Liver (tissue), 9 donors: Measurements from ENCODE around the gene FRMD4A. TPM values are rescaled to one million over a fixed set of nuclear protein-coding genes. Genes with fewer than 3 reads are reported as not detected.

Experiments
- DNase-seq: peaks from one replicate; pipeline ENCODE4 v3.0.0-alpha.2; 2017; ENCODE audit warnings: low spot score
- H3K27ac ChIP-seq, 2 donors: one replicate each; pipeline ENCODE4 v1.7.0; 2013; ENCODE audit warnings: inconsistent platforms in 2 of 2, low read length in 2 of 2, control low read depth in 1 of 2, low read depth in 1 of 2, mild to moderate bottlenecking in 1 of 2
- H3K27me3 ChIP-seq, 4 donors: one replicate each; pipeline versions ENCODE4 v1.6.1 to v1.7.0; 2013; ENCODE audit warnings: low read length in 3 of 4, inconsistent platforms in 1 of 4, mild to moderate bottlenecking in 1 of 4, moderate library complexity in 1 of 4; ENCODE audit not compliant: control insufficient read depth in 4 of 4, insufficient read depth in 4 of 4
- H3K36me3 ChIP-seq, 4 donors: one replicate each; pipeline versions ENCODE4 v1.6.1 to v1.7.0; 2013; ENCODE audit warnings: low read length in 3 of 4, mild to moderate bottlenecking in 3 of 4, low read depth in 1 of 4, moderate library complexity in 1 of 4; ENCODE audit not compliant: control insufficient read depth in 4 of 4, insufficient read depth in 3 of 4
- H3K4me1 ChIP-seq, 4 donors: one replicate each; pipeline versions ENCODE4 v1.6.1 to v1.7.0; 2013; ENCODE audit warnings: low read length in 3 of 4, mild to moderate bottlenecking in 3 of 4, moderate library complexity in 1 of 4; ENCODE audit not compliant: control insufficient read depth in 4 of 4, insufficient read depth in 4 of 4
- H3K4me3 ChIP-seq, 3 donors: one replicate each; pipeline versions ENCODE4 v1.6.1 to v1.7.0; 2013; ENCODE audit warnings: low read length in 3 of 3, control low read depth in 1 of 3, low read depth in 1 of 3, mild to moderate bottlenecking in 1 of 3
- H3K9ac ChIP-seq, 2 donors: one replicate each; pipeline ENCODE4 v1.7.0; 2013; ENCODE audit warnings: low read length in 2 of 2, mild to moderate bottlenecking in 2 of 2, moderate library complexity in 2 of 2, control low read depth in 1 of 2, low read depth in 1 of 2
- H3K9me3 ChIP-seq, 4 donors: one replicate each; pipeline versions ENCODE4 v1.6.1 to v1.7.0; 2013; ENCODE audit warnings: low read length in 3 of 4; ENCODE audit not compliant: control insufficient read depth in 4 of 4
- EGR1 ChIP-seq, 2 donors: IDR thresholded peaks; 2 replicates each; pipeline ENCODE4 v1.6.1; 2016 to 2018; ENCODE audit warnings: antibody characterized with exemption in 2 of 2, low read depth in 2 of 2
- FOXA1 ChIP-seq: IDR thresholded peaks from 2 replicates; pipeline ENCODE4 v1.6.1; 2016; ENCODE audit warnings: antibody characterized with exemption
- FOXA2 ChIP-seq: IDR thresholded peaks from 2 replicates; pipeline ENCODE4 v1.6.1; 2016; ENCODE audit warnings: antibody characterized with exemption
- GABPA ChIP-seq, 2 donors: IDR thresholded peaks in 1 of 2; conservative IDR thresholded peaks in 1 of 2; 2 replicates each; pipeline ENCODE4 v1.6.1; 2016; ENCODE audit warnings: antibody characterized with exemption in 2 of 2, mild to moderate bottlenecking in 1 of 2, moderate library complexity in 1 of 2
- HNF4A ChIP-seq, 2 donors: conservative IDR thresholded peaks; 2 replicates each; pipeline ENCODE4 v1.6.1; 2016; ENCODE audit warnings: antibody characterized with exemption in 2 of 2, mild to moderate bottlenecking in 2 of 2
- HNF4G ChIP-seq: IDR thresholded peaks from 2 replicates; pipeline ENCODE4 v1.6.1; 2016; ENCODE audit warnings: antibody characterized with exemption
- JUND ChIP-seq, 2 donors: IDR thresholded peaks; 2 replicates each; pipeline ENCODE4 v1.6.1; 2016; ENCODE audit warnings: antibody characterized with exemption in 2 of 2
- RAD21 ChIP-seq, 2 donors: IDR thresholded peaks; 2 replicates each; pipeline ENCODE4 v1.6.1; 2016; ENCODE audit warnings: antibody characterized with exemption in 2 of 2, mild to moderate bottlenecking in 2 of 2
- RXRA ChIP-seq, 2 donors: IDR thresholded peaks; 2 replicates each; pipeline ENCODE4 v1.6.1; 2017 to 2018; ENCODE audit warnings: antibody characterized with exemption in 2 of 2, mild to moderate bottlenecking in 1 of 2
- SP1 ChIP-seq: IDR thresholded peaks from 2 replicates; pipeline ENCODE4 v1.6.1; 2018; ENCODE audit warnings: antibody characterized with exemption, mild to moderate bottlenecking
- TAF1 ChIP-seq: conservative IDR thresholded peaks from 2 replicates; pipeline ENCODE4 v1.6.1; 2016; ENCODE audit warnings: antibody characterized with exemption, mild to moderate bottlenecking
- WGBS: extraction: QIAGEN DNeasy Blood & Tissue Kit; methylation state at CpG from one replicate; pipeline ENCODE4 v1.1.7; 2013; 5-methylcytosine and 5-hydroxymethylcytosine counted together
- polyA plus RNA-seq, 2 donors: library from polyadenylated mRNA; stranded (reverse) in 1 of 2; unstranded in 1 of 2; fragments of 200-250 nt in 1 of 2; fragments of >200 nt in 1 of 2; fragmentation: Nextera tagmentation in 1 of 2; extraction: Ambion mirVana in 1 of 2; gene quantifications; one replicate each; pipeline versions ENCODE4 v1.2.1 to v1.2.3, GENCODE V29; 2013 to 2015
- total RNA-seq, 2 donors: library from RNA; depleted of rRNA; stranded (reverse); fragments of >200 nt; gene quantifications; one replicate each; pipeline ENCODE4 v1.2.3, GENCODE V29; 2014
- TF ChIP-seq, protein P1 (sequence below): IDR thresholded peaks from 2 replicates; pipeline ENCODE4 v1.6.1; 2016; ENCODE audit warnings: antibody characterized with exemption
- TF ChIP-seq, protein P2 (sequence below): IDR thresholded peaks from 2 replicates; pipeline ENCODE4 v1.6.1; 2016; ENCODE audit warnings: antibody characterized with exemption
- TF ChIP-seq, protein P3 (sequence below): IDR thresholded peaks from 2 replicates; pipeline ENCODE4 v1.6.1; 2016; ENCODE audit warnings: antibody characterized with exemption
- TF ChIP-seq, protein P4 (sequence below): IDR thresholded peaks from 2 replicates; pipeline ENCODE4 v1.6.1; 2016; ENCODE audit warnings: antibody characterized with exemption, mild to moderate bottlenecking
- TF ChIP-seq, protein P5 (sequence below): fragments of 150-350 bp; IDR thresholded peaks from 2 replicates; pipeline ENCODE4 v1.5.1; 2017; ENCODE audit warnings: improper control_type of control experiment, low read depth, low read length; ENCODE audit not compliant: missing input control
- donor health status: healthy.
- donor health status: healthy.
- donor health status: healthy.
- donor health status: healthy.
- donor health status: healthy.

The FRMD4A gene
- total and polyA plus RNA-seq, 4 donors, result 8.2 to 34.3 (median 13.1) TPM

DNA sequence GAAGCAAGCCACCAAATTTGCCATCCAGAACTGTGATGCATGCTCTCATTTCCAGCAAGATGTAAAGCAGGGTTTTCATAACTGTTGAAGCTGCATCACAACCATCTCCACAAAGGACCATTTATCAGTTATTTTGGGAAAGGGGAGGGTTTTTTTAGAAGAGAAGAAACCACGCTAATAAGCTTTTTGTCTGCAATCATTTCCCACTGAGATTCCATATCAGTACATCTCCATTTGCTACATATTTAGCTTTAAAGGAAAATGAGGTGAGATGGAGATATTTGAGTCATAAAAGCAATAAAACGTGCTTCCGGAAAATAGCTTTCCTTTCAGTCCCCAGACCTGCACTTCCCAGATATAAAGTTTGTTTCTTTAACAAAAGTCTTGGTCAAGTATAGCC, 258.2 kb downstream of the FRMD4A start:
- 88% methylated on average over 3 of the region's 3 CpGs for WGBS

DNA sequence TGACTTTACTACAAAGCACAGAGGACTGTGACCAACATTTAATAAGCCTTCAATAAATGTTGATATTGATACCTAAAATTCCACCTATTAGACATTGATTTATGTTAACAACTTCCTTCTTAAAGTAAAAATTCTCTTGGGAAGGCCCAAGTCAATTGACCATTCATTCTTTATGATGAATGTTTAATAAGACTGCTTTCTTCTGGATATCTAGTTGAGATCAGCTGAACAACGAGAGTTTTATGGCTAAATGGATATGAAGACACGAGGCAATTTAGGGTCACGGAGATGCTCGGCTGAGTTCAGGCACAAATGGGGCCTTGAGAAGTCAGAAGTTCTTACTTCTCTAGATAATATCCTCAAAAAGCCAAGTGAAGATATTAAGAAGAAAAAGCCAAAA, 258.8 kb downstream of the FRMD4A start:
- no peak for TF ChIP-seq SP1
- TF ChIP-seq GABPA (IDR thresholded peaks at IDR 0.05 in 1 of 2, conservative IDR thresholded peaks at IDR 0.05 in 1 of 2), result no peak
- TF ChIP-seq RXRA (IDR thresholded peaks at IDR 0.05), result no peak
- TF ChIP-seq, protein P1, sequence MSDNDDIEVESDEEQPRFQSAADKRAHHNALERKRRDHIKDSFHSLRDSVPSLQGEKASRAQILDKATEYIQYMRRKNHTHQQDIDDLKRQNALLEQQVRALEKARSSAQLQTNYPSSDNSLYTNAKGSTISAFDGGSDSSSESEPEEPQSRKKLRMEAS, result no peak
- TF ChIP-seq EGR1 (IDR thresholded peaks at IDR 0.05; ENCODE audit: low read depth in 2 of 2), result no peak
- TF ChIP-seq TAF1, result no peak
- TF ChIP-seq, protein P2, sequence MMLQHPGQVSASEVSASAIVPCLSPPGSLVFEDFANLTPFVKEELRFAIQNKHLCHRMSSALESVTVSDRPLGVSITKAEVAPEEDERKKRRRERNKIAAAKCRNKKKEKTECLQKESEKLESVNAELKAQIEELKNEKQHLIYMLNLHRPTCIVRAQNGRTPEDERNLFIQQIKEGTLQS, result no peak
- TF ChIP-seq, protein P3, sequence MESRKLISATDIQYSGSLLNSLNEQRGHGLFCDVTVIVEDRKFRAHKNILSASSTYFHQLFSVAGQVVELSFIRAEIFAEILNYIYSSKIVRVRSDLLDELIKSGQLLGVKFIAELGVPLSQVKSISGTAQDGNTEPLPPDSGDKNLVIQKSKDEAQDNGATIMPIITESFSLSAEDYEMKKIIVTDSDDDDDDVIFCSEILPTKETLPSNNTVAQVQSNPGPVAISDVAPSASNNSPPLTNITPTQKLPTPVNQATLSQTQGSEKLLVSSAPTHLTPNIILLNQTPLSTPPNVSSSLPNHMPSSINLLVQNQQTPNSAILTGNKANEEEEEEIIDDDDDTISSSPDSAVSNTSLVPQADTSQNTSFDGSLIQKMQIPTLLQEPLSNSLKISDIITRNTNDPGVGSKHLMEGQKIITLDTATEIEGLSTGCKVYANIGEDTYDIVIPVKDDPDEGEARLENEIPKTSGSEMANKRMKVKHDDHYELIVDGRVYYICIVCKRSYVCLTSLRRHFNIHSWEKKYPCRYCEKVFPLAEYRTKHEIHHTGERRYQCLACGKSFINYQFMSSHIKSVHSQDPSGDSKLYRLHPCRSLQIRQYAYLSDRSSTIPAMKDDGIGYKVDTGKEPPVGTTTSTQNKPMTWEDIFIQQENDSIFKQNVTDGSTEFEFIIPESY, result no peak
- TF ChIP-seq, protein P4, sequence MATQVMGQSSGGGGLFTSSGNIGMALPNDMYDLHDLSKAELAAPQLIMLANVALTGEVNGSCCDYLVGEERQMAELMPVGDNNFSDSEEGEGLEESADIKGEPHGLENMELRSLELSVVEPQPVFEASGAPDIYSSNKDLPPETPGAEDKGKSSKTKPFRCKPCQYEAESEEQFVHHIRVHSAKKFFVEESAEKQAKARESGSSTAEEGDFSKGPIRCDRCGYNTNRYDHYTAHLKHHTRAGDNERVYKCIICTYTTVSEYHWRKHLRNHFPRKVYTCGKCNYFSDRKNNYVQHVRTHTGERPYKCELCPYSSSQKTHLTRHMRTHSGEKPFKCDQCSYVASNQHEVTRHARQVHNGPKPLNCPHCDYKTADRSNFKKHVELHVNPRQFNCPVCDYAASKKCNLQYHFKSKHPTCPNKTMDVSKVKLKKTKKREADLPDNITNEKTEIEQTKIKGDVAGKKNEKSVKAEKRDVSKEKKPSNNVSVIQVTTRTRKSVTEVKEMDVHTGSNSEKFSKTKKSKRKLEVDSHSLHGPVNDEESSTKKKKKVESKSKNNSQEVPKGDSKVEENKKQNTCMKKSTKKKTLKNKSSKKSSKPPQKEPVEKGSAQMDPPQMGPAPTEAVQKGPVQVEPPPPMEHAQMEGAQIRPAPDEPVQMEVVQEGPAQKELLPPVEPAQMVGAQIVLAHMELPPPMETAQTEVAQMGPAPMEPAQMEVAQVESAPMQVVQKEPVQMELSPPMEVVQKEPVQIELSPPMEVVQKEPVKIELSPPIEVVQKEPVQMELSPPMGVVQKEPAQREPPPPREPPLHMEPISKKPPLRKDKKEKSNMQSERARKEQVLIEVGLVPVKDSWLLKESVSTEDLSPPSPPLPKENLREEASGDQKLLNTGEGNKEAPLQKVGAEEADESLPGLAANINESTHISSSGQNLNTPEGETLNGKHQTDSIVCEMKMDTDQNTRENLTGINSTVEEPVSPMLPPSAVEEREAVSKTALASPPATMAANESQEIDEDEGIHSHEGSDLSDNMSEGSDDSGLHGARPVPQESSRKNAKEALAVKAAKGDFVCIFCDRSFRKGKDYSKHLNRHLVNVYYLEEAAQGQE, result no peak
- TF ChIP-seq HNF4G, result no peak
- no peak for TF ChIP-seq RAD21 (IDR thresholded peaks at IDR 0.05)
- TF ChIP-seq, protein P5, sequence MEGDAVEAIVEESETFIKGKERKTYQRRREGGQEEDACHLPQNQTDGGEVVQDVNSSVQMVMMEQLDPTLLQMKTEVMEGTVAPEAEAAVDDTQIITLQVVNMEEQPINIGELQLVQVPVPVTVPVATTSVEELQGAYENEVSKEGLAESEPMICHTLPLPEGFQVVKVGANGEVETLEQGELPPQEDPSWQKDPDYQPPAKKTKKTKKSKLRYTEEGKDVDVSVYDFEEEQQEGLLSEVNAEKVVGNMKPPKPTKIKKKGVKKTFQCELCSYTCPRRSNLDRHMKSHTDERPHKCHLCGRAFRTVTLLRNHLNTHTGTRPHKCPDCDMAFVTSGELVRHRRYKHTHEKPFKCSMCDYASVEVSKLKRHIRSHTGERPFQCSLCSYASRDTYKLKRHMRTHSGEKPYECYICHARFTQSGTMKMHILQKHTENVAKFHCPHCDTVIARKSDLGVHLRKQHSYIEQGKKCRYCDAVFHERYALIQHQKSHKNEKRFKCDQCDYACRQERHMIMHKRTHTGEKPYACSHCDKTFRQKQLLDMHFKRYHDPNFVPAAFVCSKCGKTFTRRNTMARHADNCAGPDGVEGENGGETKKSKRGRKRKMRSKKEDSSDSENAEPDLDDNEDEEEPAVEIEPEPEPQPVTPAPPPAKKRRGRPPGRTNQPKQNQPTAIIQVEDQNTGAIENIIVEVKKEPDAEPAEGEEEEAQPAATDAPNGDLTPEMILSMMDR, result no peak
- no peak for TF ChIP-seq HNF4A (conservative IDR thresholded peaks at IDR 0.05)
- no peak for TF ChIP-seq FOXA2
- TF ChIP-seq JUND (IDR thresholded peaks at IDR 0.05), result no peak
- no peak for TF ChIP-seq FOXA1
- H3K27me3 ChIP-seq, result no peaks in the 10 kb centered on the region
- H3K4me1 ChIP-seq, result peaks cover 0 to 11% (median 9%) of the 10 kb centered on the region in 4 donors
- no peaks in the 10 kb centered on the region for H3K9me3 ChIP-seq
- no peak for DNase-seq
- H3K9ac ChIP-seq, result no peak overlapping the region
- 89% methylated on average over 4 of the region's 4 CpGs for WGBS
- no peak overlapping the region for H3K27ac ChIP-seq
- H3K36me3 ChIP-seq, result no peaks in the 10 kb centered on the region
- H3K4me3 ChIP-seq, result no peak overlapping the region

More for the DNA sequence above, 258.2 kb downstream of the FRMD4A start:
- peaks cover 0 to 11% (median 9%) of the 10 kb centered on the region in 4 donors for H3K4me1 ChIP-seq
- TF ChIP-seq, protein P3, result no peak
- TF ChIP-seq JUND (IDR thresholded peaks at IDR 0.05), result no peak
- no peak for TF ChIP-seq HNF4G
- H3K4me3 ChIP-seq, result no peak overlapping the region
- no peaks in the 10 kb centered on the region for H3K27me3 ChIP-seq
- no peak for DNase-seq
- no peaks in the 10 kb centered on the region for H3K36me3 ChIP-seq
- no peak overlapping the region for H3K27ac ChIP-seq
- no peak overlapping the region for H3K9ac ChIP-seq
- H3K9me3 ChIP-seq, result no peaks in the 10 kb centered on the region
